ENCODE data around the gene PDE8A.

DNA sequence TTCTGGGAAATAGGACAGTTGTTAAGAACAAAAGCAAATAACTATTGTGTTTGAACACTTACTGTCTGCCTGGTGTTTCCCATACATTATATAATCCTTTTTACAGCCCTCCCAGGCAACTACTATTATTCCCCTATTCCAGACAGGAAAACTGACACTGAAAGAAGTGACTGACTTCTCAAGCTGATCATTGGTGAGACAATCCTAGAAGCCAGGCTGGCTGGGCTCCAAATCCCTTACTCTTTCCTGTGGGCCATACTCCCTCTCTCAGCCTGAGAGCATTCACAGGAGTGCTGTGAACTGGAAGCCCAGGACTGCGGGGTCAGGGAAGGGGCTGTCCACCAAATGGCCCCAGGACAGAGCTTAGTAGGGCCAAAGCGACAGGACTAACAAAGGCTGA, 39.2 kb upstream of the PDE8A start:
- TF ChIP-seq CTCF (conservative IDR thresholded peaks at IDR 0.05; ENCODE audit: low read length), result no peak
- no peak for TF ChIP-seq EZH2phosphoT487 (IDR thresholded peaks at IDR 0.05; ENCODE audit: borderline replicate concordance, low read depth, low read length)
